ENCODE measurements around the gene CD207.
"Not testable (repeated sequence)": the region's sequence is repeated elsewhere in the genome, so short reads cannot be mapped to it uniquely, and the experiment has no call there.

Gene CD207

DNA sequence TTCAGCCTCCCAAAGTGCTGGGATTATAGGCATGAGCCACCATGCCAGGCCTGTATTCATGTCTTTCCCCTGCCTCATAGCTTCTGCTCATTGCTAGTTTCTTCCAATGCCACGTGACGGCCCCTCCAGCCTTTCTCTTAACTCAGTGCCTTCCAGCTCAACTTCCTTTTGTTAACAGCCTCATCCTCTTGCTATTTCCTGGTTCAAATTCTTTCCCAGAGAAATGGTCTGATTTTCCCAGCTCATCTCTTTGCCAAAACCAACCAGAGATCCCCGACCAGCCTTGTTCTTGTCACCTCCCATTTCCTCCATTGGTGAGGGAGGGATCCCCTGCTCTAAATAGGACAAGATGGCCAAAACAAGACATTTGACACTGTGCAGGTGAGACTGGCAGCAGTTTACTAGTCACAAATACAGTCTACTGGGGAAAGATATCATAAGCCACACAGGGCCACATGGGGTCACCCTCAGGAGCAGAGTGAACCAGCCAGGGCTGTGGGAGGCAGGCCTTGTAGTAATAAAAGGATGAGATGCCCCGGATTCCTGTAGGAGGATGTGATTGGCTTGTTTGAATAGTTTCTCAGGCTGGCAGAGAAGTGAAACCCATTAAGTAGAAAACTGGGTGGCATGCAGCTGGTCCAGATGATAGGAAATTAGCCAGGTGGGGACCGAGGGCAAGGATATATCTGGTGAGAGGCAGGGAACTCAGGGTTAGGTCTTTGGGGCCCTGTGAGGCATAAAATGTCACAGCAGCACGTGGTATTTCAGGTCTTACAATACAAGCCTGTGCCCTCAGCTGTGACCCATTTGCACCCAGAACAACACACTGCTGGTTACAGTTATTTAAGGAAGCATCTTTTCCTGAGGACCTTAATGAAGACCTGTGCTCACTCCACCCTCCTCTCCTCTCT, 6.4 kb downstream of the CD207 start:
- DNase-seq = no peak

DNA sequence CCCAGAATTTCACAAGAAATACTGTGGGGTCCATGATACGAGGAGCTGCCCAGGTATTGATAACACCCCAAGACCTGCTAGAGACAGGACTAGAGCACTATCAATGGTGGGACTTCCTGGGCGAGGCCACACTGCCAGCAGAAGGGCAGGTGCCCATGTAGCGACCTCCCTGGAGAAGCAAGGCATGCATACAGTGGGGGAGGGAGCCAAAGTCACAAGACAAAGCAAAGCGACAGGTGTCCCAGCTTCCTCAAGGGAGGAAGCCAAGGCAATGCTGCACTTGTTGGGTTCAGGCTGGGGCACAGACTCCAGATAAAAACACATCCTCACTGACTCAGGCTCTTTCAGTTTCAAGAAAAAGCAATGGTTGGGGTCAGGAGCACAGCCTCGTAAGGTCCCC, 7.5 kb downstream of the CD207 start:
- no peak for DNase-seq

DNA sequence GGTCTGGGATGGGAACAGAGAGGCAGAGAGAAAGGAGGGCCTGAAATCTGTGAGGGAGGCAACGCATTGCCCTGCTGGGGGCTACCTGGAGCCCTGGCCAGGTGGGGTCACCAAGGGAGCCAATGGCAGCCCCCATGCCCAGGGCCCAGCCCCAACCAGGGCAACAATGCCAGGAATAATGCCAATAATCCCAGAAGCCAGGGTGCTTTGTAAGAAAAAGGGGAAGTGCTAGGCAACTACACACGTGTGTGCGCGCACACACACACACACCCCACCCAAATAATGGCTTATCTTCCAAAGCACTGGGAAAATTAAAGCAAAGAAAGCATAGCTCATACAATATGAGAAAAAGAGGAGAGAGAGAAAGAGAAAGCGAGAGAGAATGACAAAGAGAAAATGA, 8.2 kb downstream of the CD207 start:
- DNase-seq = no peak

DNA sequence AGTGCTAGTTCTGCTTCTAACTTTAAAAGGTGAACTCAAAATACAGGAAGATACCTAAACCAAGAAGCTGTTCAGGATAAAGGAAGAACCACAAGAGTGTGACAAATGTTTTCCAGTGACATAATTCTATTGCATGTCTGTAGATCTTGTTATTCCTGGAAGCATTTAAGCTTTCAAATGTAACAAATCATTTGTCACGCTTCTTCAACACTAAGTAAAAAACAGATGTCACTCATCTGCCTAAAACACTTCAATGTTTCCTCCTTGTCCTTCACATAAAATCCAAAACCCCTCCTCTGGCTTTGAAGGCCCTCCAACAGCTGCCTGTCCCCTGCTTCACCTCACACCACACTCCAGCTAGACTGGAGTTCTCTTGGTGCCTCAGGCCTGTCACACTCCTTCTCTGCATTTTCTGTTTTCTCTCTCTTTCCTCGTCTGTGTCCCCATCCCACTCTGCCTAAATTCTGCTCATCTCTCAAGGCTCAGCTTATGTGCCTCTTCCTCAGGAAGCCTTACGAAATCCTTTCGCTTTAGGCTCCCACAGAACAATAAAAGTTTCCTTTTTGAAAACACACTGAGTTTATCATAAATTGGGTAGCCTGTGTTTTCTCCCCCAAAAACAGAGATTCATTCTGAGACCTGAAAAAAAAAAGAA, 8.8 kb downstream of the CD207 start:
- no peak for DNase-seq

DNA sequence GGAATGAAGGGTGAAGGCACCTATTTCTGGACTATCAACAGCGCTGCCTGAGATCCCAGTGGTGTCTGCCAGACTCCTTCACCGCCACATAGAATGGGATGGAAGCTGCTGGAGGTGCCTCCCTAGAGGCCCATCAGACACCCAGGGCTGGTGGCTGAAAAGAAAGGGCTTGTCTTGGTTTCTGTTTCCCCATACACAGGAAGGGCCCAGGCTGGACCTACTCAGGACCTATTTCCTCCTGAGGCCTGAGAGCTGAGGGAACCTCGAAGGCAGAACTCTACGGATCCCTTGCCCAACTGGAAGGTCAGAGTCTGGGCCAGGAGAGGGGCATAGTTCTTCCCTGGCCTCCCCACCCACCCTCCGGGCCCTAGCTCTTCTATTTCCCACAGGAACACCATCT, 12.4 kb downstream of the CD207 start:
- no peak for DNase-seq

DNA sequence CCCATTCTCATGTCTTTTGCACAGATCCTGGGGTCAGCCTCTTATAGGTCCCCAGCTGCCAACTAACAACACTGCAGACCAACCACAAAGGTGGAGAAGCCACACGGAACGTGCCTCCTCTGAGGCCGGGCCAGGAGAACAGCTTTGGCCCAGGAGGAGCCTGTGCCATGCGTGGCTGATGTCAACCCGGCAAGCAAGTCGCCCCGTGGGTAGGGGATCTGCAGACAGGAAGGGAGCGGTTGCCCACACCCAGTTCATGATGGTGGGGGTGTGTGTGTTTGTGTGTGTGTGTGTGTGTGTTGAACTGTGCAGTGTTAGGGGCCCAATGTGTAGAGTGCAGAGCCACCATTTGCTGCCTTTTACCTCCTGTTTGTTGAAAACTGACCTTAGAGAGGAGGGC, 12.8 kb downstream of the CD207 start:
- no peak for DNase-seq

DNA sequence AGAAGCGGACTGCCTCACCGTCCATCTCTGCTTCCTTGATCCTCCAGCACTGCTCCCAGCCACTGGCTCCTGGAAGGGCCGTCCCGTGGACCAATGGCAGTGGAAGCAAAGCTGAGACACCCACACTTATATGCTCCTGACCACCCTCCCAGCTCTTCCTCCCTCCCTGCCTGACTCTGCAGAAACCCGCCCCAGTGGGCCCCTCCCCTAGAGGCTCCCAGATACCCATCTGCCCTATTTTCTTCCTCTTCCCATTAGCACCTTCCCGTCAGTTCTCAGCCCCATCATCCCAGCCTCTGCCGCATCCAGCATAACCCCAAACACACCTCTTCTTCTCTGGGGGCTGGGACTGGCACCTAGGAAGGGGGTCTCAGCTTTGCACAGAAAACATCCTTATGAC, 15.1 kb downstream of the CD207 start, which contains the start of gene CLEC4F:
TSS of gene CLEC4F (minus strand) at position 101 of the 400 bp plus-strand sequence. CDS start at position 25, 76 bp downstream.
- DNase-seq = no peak

DNA sequence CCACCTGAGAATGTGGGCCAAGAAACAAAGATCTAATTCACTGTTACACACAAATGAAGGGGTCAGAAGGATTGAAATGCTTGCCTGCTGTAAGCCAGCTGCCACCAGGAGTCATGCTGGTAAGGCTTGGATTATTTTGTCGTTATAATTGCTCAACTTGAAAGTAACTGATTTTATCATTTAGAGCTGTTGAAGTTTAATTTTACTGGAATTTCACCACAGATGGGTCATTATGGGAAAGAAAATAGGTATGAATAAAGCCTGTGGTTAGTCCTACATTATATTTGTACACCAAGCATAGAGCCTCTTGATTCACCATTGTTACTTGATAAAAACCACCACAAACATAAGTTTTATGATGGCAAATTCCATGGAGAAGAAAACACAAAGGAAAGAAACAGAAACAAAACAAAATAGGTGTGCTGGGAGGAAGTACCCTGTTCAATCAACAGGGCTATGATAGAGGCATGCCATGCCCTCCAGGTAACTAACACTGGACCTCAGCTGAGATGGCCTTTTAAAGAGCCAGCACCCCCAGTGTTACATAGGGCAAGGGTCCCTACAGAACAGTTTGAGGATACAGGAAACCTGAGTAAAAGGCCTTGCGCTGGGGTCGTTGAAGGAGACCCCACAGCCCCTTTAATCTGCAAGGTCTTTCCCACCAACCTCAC, 18.2 kb downstream of the CD207 start:
- no peak for DNase-seq

DNA sequence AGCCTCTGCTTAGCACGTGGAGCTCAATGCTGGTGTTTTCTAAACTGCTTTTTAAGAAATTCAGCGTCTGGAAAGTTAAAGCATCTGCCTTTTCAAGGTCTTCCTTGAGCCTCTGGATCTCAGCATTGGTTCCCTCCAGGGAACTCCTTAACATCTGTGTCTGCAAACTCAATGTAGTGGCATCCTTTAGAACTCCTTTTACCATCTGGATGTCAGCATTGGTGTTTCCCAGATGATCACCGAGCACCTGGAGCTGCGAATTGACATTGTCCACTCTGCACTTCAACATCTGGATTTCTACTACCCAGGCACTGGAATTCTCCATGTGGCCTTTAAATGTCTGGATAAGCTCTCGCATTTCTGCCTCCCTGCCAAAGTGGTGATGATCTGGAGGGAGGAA, 18.9 kb downstream of the CD207 start:
- no peak for DNase-seq

DNA sequence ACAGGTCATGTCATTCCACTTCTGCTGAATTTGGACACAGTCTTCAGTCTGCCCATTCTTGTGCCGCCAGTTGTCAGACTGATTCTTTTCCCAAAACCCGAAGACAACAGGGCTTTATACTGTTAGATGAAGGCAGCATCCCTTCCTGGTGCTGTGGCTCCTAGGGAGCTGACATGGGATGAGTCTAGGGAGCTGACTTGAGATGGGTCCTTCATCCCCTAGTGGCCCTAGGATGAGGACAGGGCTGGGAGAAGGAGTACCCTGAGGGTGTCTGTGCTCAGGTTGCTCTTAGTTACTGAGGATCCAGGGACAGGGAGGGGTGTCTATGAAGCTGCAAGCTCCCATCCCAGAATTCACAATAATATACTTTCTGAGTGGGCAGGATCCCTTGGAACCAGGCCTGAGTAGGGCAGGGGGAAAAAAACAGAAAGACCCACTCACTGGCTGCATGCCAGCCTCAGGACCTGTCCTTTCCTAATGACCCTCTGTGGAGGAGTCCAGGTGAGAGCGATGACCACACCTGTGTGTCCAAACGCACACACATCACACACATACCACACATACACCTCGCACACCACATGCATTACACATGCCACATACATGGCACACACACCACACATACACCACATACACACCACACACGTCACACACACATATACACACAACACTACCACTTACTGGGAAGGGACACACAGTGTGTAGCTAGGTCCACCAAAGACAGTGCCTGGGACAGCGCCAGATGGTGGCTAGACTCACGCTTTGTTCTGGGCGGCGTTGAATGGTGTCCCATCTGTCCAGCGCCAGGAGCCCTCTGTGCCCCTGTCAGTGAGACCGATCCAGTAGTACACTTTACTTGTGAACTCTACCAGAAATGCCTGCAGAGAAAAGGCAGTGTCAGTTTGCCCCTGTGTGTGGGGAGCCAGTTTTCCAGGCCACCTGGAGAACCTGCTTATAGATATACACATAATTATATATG, 26.3 kb downstream of the CD207 start:
- DNase-seq = no peak

DNA sequence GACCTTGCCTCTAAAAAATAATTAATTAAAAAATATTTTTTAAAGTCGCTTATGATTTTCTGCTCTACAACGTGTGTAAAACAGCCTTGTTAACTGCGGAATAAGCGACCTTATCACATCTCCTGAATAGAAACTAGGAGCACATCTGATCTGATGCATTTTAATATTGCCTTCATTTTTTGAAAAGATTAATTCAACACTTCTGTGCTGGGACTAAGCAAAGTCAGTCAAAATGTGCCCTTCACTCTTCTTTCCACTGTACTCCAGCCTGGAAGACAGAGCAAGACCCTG, 27.8 kb downstream of the CD207 start:
- DNase-seq = no peak

DNA sequence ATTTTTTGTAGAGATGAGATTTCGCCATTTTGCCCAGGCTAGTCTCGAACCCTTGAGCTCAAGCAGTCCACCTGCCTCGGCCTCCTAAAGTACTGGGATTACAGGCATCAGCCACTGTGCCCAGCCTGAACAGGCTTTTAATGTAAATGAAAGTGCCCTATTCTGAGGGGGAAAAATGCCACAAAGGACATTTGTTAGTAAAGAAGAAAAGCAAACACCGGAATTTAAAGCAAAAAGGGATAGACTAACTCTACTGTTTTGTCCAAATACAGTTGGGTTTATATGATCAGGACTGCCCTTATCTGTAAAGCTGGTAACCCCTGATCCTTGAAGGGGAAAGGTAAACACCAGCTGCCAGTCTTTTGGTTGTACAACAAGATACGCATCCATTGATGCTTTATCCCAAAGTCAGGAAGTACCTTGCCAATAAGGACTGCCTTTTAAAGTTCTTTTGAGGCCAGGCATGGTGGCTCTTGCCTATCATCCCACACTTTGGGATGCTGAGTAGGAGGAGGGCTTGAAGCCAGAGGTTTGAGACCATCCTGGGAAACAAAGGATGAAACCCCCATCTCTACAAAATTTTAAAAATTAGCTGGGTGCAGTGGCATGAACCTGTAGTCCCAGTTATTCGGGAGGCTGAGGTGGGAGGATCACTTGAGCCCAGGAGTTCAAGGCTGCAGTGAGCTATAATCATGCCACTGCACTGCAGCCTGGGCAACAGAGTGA, 28.4 kb downstream of the CD207 start:
- no peak for DNase-seq

DNA sequence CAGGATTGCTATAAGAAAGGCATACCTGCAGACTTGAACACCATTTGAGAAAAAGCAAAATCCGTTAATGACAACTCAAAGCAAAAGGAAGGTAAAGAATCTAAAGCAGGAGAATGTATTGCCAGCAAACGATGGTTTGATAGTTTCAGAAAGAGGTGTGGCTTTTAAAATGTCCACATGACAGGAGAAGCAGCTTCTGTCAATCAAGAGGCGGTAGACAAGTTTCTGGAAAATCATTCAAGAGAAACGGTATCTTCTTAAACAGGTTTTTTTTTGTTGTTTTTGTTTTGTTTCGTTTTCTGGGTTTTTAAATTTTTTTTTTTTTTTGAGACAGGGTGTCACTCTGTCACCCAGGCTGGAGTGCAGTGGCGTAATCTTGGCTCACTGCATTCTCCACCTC, 29.0 kb downstream of the CD207 start:
- no peak for DNase-seq

DNA sequence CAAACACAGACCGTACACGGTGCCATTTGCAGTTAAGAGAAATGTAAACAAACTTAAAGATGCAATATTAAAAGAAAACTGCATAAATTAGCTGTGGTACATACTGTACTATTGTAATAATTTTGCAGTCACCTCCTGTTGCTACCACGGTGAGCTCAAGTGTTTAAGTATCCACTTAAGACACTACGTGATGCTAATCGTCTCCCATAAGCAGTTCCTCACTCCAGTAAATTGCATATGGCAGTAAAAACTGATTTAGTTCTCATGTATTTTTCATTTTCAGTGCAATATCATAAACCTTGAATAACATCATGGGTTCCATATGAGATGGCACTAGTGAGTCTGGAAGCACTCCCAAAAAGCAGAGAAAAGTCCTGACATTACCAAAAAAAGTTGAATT, 29.6 kb downstream of the CD207 start:
- no peak for DNase-seq

DNA sequence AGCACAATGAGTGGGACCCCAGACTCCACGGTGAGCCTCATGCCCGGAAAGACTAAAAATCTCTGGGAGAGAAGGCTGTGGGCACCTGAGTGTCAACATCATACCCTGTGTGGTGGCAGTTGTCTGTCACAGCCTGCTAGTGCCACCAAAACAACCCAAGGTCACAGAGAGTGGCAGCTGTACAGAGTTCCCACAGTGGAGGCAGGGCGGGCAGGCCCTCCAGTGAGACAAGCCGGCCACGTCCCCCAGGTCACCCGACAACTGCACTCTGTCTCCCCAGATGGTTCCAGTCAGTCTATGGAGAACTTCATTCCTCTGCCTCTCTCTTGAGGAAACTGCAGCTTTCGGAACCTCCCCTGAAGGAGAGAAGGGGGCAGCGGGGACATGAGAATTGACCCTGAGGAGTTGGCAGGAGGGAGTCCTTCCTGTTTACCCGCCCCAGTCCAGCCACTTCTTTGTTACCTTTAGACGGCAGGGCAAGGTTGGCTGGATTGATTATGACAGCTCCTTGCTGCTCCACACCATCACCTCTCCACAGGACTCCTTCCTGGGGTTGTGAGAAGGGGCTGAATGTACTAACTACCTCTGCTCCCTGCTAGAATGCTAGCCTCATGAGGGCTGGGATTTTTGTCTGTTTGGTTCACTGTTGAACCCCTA, 33.9 kb downstream of the CD207 start:
- DNase-seq = no peak

DNA sequence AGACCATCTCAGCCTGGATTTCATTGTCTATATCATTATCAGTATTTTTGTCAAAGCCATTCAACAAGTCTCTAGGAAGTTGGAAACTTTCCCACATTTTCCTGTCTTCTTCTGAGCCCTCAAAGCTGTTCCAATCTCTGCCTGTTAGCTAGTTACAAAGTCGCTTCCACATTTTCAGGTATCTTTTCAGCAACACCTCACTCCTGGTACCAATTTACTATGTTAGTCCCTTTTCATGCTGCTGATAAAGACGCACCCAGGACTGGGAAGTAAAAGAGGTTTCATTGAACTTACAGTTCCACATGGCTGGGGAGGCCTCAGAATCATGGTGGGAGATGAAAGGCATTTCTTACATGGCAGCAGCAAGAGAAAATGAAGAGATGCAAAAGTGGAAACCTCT, 35.9 kb downstream of the CD207 start:
- no peak for DNase-seq

DNA sequence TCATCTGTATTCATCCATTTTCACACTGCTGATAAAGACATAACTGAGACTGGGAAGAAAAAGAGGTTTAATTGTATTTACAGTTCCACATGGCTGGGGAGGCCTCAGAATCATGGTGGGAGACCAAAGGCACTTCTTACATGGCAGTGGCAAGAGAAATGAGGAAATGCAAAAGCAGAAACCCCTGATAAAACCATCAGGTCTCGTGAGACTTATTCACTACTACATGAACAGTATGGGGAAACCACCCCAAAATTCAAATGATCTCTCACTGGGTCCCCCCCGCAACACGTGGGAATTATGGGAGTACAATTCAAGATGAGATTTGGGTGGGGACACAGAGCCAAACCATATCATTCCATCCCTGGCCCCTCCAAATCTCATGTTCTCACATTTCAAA, 37.6 kb downstream of the CD207 start:
- DNase-seq = not testable (repeated sequence)

DNA sequence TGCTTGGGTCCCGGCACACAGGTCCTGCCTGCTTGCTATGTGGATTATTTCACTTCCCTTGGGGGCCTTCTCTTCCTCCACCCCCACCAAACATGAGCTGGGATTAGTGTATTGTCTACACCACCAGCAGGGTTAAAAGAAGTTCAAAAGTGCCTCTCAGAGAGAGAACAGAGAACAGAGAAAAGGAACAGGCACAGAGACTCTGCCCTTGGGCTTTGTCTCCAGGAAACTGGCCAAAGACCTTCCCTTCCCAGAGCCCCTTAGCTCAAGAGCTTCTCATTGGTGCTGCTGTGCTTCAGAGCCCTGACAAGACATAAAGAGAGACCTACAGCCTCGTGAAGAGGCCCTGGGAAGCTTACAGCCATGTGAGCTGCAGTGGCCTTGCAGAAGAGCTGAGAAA, 38.1 kb downstream of the CD207 start:
- DNase-seq = no peak

DNA sequence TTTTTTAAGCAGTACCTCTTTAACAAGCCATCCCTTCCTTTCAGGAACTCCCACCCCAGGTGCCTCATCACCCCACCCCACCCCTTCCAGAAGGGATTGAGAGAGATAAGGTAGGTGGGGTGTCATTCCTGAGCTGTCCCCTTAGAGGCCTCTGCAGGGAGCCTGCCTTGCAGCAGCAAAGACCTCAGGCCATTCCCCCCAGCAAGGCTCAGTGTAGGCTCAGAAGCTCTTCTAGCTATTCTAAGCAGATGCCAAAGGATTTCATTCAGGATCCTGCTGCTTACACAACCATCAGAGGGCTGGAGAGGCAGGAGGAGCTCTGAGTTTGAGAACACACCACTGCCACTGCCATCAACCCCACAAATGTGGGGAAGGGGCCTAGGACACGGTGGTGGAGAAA, 39.4 kb downstream of the CD207 start:
- DNase-seq = no peak

DNA sequence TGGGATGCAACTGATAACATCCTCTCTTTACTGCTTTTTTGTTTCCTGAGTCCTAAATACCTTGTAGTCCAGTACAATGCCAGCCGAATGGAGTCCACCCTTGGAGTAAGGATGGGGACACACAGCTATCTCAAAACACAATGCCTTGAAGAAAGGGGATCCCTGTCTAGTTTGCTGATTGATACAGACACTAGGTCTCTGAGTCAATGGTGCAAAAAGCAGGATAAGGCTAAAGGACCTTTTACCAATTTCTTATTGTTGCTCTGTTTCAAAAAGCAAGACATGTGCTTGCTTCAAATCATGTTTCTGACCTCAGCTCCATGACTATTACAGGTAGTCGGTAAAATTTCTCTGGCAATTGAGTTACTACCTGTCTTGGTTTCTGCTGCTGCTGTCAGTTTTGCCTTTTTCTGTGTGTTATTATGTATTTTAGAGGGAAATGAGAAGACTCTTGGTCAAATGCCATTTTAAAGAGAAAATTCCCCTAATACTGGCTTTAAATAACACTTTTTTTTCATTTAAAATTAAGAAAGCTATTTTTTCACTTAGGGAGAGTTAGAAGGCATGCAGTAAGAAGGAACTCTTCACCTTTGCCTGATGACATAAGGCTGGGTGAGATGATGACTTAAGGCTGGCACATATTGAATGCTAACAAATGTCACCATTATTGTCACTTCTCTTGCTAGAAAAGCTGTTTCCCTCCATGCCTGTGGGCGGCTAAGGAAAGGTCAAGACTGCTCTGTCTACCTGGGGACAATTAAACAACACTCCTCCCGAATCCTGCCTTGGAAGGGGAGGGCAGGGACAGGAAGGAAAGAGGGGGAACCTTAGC, 40.2 kb downstream of the CD207 start:
- no peak for DNase-seq

DNA sequence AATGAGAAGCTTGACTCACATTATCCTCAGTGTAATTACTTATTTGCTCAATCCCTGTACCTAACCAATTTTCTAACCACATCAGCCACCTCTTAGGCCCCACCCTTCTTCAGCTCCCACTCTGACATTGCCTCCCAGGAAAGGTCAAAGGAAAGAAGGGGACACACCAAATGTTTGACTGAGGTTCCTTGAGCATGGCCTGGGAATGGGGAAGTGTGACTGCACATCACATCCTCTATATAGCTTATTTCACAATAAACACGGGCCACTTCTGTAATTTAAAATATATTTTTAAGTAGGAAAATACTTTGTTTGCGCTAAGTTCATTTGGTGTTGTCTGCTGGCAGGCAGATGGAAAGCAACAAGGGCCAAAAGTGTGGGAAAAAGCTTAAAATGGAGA, 42.2 kb downstream of the CD207 start:
- DNase-seq = no peak
